OCI-LY1 (cell line): ENCODE data around the gene PRAMEF14.
"Not testable (repeated sequence)": the region's sequence is repeated elsewhere in the genome, so short reads cannot be mapped to it uniquely, and the experiment has no call there.

ENCODE experiments used
- EZH2 ChIP-seq: fragments of 200-600 bp; sonication (generic), shearing (Covaris generic); IDR thresholded peaks from 2 replicates; pipeline ENCODE4 v1.8.0; 2017; ENCODE audit warnings: borderline replicate concordance, mixed run types, mild to moderate bottlenecking, antibody characterized with exemption, low read length, moderate library complexity, mixed read lengths
- TF ChIP-seq, protein P1 (sequence below): fragments of 200-600 bp; sonication (generic), shearing (Covaris generic); IDR thresholded peaks from 2 replicates; pipeline ENCODE4 v1.5.1; 2017; ENCODE audit warnings: mild to moderate bottlenecking, antibody characterized with exemption, low read length, moderate library complexity, mixed read lengths

GRCh38 chr1:13354475-13354874, 7.5 kb upstream of the PRAMEF14 start:
- TF ChIP-seq, protein P1, sequence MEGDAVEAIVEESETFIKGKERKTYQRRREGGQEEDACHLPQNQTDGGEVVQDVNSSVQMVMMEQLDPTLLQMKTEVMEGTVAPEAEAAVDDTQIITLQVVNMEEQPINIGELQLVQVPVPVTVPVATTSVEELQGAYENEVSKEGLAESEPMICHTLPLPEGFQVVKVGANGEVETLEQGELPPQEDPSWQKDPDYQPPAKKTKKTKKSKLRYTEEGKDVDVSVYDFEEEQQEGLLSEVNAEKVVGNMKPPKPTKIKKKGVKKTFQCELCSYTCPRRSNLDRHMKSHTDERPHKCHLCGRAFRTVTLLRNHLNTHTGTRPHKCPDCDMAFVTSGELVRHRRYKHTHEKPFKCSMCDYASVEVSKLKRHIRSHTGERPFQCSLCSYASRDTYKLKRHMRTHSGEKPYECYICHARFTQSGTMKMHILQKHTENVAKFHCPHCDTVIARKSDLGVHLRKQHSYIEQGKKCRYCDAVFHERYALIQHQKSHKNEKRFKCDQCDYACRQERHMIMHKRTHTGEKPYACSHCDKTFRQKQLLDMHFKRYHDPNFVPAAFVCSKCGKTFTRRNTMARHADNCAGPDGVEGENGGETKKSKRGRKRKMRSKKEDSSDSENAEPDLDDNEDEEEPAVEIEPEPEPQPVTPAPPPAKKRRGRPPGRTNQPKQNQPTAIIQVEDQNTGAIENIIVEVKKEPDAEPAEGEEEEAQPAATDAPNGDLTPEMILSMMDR: not testable (repeated sequence)
- TF ChIP-seq EZH2: not testable (repeated sequence)
